Mammary epithelial cell (primary cell): ENCODE results near the gene CCDC27.

Source experiments
- CTCF ChIP-seq, 2 donors: IDR thresholded peaks in 1 of 2; conservative IDR thresholded peaks in 1 of 2; 2 replicates each; pipeline ENCODE4 v1.5.1; 2011 to 2012; ENCODE audit warnings: inconsistent platforms in 2 of 2, low read length in 2 of 2, mild to moderate bottlenecking in 2 of 2, control low read depth in 1 of 2, low read depth in 1 of 2; ENCODE audit not compliant: insufficient read depth in 1 of 2; ENCODE audit errors: extremely low read depth in 1 of 2
- EZH2 ChIP-seq: IDR thresholded peaks from 2 replicates; pipeline ENCODE4 v1.6.1; 2012; ENCODE audit warnings: low read length, inconsistent platforms, borderline replicate concordance

GRCh38 chr1:3809680-3810079 lies 57.4 kb downstream of the CCDC27 start:
- TF ChIP-seq CTCF (conservative IDR thresholded peaks at IDR 0.05 in 1 of 2, IDR thresholded peaks at IDR 0.05 in 1 of 2; ENCODE audit: extremely low read depth in 1 of 2, insufficient read depth in 1 of 2, low read depth in 1 of 2, low read length in 2 of 2): no peak
- no peak for TF ChIP-seq EZH2
